NCI-H526 (cell line): ENCODE results near the gene PDK2.
A peak's percentile ranks its signal among the peaks of the same experiment; 100 is the strongest.

Source experiments
- DNase-seq, 2 experiments: peaks; one replicate each; lab custom pipeline; 2025; lab: John Stamatoyannopoulos, UW

PDK2 gene

DNA sequence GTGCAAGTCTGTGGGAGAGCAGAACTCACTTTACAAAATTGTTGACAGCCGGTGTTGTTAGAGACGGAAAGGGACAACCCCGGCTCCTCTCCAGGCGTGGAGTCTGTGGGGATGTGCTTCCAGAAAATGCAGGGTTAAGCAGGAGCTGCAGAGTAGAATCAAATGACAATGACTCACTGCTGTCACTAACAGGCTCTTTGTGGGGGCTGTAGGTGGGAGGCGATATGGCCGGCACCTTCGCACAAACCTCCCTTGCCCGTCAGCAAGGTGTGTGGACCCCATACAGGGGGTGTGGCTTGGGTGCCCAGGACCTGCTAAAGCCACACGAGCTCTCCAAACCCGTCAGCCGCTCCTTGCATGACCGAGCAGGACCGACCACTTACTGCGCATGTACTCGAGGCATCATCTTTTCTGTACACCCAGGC, 5.8 kb downstream of the PDK2 start:
- DNase-seq, result no peak

GRCh38 chr17:50101346-50102163, 6.4 kb downstream of the PDK2 start:
- DNase-seq, result no peak

DNA sequence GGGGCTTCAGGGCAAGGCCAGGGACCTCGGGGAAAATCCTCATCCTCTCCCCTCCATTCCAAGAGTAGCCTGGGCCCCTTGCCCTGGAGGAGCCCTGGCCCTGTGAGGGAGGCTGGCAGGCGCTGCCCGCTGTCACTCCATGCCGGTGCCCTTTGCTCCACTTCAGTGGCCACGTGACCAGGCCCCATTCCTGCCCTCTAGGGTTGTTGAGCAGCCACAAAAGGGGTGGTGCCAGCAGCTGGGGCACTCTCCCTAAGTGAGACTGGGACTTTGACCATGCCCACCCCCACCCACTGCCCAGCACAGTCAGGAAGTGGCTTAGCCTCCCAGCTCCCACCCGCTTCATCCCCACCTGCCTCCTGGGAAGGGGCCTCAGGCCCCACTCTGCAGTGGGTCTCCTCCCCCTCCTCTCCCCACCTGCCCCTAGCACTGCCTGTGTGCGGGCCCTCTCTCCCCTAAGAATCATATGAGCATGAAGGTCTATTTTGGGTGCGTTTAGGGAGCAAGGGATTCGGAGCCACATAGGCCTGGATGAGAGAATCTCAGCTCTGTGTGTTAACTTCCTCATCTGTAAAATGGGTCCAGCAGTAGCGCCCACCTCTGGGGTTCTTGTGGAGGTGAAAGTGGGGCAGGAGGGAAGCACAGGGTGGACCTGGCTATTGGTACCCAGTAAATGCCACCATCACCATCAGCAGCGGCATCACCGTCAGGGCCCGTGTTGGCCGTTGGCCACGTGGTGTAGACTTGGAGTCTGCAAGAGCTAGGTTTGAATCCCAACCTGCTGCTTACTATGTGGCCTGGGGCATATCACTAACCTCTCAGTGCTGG, 7.2 kb downstream of the PDK2 start:
- peak in 1 of 2 experiments; percentile 18 for DNase-seq

GRCh38 chr17:50103252-50103651, 8.1 kb downstream of the PDK2 start:
- no peak for DNase-seq

DNA sequence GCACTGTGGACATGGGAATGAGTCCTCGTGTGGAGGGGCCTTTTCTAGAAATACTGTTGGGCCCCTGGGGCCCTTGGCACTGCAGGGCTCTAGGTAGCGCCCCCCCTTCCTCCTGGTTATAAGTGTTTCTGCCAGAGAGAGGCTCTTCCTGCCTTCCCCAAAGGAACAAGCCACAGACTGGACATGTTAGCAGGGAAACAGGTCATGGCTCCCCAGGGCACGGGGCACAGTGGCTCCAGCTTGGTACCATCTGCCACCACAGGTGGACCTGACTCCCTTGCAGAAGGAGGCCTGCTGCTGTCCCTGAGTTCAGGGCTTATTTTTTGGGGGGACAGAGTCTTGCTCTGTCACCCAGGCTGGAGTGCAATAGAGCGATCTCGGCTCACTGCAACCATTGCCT, 8.8 kb downstream of the PDK2 start:
- DNase-seq, result no peak

DNA sequence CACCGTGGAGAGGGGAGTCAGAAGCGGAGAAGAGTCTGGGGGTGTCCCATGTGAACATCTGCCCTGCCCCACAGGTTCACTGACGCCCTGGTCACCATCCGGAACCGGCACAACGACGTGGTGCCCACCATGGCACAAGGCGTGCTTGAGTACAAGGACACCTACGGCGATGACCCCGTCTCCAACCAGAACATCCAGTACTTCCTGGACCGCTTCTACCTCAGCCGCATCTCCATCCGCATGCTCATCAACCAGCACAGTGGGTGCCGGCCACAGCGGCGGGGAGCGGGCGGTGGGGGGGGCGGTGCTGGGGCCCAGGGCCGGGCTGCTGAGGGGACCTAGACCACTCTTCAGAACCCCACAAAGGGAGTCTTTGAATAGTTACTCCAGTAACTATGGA, 10.7 kb downstream of the PDK2 start:
- DNase-seq, result no peak

DNA sequence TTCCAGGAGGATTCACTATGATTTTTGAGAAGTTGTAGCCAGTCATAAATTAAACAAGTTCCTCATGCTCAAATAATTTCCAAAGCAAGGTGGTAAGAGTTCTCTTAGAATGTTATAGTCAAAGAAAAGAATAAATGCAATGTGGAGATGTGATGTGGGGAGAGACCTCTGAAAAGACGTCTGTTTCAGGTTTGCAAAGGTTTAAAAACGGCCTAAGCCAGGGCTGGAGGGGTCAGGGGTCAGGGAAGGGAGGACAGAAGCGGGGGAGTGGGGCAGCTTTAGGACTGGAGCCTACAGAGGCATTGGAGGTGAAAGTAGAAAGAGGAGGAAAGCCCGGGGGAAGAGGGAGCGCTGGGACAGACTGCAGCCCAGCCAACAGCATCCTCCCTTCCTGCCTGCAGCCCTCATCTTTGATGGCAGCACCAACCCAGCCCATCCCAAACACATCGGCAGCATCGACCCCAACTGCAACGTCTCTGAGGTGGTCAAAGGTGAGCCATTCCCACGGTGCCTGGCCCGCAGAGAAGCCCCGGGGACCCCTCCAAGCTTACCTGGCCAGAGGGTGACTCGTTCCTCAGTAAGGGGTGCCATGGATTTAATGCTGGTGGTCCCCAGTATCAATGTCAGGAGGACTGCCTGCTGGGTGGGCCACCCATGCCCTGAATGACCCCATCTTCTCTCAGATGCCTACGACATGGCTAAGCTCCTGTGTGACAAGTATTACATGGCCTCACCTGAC, 11.4 kb downstream of the PDK2 start:
- DNase-seq, result no peak

DNA sequence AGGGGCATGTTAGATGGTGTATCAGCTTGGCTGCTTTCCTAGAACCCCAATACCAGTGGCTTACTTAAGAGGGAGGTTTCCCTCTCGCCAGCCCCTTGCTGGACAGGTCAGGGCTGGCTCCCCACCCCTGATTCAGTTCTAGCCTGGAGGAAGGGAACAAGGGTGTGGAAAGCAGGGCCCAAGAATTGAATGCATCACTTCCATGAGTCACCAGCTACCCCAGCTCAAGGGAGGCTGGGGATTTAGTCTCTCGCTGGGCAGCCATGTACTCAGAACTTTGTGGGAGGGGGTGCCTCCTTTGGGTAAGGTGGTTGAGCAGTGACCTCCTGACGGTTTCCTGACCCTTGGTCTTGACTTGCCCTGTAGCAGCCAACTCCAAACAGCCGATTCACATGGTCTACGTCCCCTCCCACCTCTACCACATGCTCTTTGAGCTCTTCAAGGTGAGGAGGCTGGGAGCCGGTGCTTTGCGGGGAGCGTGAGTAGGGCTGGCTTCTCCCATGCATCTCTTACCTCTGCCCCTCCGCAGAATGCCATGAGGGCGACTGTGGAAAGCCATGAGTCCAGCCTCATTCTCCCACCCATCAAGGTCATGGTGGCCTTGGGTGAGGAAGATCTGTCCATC, 12.8 kb downstream of the PDK2 start:
- DNase-seq, result no peak

DNA sequence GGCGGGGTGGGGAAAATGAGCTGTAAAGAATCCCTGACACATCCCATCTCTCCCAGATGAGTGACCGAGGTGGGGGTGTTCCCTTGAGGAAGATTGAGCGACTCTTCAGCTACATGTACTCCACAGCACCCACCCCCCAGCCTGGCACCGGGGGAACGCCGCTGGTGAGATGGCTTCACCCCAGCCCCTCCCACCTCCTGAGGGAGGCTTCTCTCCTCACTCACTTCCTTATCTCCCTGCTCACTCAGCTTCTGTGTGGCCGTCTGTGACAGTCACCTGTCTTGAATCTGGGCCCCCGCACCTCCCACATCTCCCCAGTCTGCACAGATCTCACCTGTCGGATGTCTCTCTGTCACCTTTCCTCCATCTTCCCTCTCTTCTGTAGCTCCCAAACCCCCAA, 13.4 kb downstream of the PDK2 start:
- DNase-seq, result no peak

- DNase-seq, result no peak
Measured at GRCh38 chr17:50109207-50109606, 14.1 kb downstream of the PDK2 start.

DNA sequence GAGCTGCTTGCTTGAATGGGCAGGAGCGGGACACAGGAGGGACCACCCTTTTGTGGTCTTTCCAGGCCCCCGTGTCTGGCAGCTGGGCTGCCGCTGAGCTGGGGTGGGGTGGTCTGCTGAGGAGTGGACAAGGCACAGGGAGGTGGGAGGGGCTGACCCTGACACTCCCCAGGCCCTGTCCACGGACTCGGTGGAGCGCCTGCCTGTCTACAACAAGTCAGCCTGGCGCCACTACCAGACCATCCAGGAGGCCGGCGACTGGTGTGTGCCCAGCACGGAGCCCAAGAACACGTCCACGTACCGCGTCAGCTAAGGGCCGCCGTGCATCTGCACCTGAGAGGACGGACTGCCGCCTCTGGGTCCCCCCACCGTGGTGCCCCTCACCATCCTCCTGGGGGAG, 14.6 kb downstream of the PDK2 start:
- no peak for DNase-seq

DNA sequence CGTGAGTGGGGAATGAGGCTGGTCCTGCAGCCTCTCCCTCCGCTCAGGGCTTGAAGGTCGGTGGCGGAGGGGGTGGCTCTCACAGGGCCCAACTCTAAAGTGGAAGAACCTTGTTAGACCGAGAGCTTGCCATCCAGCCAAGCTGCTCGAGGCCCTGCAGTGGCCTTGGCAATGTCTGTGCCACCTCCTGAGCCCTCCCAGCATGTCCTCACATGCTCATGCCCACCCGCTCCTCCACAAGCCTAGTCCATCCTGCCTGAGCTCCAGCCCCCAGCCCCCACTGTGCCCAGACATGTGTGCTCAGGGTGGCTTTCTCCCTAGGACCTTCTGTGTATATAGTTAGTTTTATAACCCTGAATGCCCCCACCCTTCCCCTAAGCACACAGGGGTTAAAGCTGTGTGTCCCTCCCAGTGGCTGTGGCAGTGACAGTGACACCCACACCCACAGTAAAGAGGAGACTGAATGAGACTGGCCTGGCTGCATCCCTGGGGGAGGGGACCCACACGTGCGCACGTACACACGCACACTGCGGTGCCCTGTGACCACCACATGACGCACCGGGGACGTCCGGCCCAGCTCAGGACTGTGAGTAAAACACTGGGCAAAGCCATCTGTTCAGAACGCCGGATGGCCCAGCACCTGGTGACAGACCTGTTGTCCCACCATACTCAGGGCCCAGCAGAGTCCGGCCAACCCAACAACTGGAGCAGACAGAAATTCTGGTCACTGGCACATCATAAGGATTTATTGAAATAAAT, 15.6 kb downstream of the PDK2 start:
- DNase-seq, result no peak

DNA sequence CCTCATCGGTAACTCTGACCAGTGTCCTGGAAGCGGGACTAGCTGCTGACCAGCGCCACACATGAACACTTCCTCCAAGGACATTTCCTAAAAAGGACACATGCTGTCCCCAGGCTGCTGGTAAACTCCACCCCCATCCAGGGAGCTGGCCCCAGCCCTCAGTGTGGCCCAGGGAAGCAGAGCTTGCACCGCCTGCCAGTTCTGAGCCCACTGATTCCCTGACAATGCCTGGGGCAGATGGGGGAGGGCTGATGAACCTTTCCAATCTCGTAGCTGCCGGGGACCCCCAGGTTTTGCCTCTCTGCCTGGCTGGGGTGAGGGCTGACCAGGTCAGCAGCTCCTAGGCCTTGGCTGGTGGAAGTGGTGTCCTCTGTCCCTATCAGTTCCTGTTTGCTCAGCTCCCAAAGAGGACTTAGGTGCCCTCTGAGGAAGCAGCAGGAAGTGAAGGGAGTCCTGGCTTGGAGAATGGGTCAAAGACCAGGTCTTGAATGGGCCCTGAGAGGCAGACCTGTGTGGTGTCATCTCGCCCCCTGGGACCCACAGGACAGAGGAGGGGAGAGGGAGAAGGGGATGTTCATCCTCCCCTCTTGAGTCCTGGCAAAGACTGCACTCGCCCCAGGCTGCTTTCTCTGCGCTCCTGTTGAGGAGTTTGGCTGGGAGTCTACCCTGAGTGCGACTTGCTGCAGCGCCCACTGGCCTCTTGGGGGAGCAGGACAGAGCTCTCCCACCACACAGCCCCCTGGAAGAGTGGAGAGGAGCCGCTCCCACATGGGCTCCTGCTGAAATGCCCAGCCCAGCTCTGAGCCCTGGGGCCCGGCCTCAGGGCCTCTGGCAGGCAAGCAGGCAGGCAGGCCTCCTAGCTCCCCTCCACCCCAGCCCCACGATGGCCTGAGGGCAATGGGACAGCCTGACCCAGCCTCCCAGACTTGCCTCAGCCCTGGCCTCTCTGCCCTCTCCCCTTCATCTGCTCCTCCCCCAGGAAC, 16.8 kb downstream of the PDK2 start:
- no peak for DNase-seq

DNA sequence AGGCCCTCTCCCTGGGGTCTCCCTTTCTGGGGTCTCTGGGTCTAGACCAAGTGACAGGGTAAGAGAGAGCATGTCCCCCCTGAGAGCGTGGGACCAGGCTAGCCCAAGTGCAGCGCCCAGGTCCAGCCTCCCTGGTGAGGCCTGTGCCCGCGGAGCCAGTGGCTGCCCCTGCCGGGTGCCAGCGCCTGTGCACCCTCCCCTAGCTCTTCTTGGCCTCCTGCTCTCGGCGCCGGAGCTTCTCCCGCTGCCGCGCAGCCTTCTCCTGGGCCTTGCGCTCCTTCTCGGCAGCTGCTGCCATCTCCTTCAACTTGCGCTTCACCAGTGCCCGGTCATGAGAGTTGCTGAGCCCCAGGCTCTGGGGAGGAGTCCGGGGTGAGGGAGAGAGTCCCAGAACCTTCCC, 17.5 kb downstream of the PDK2 start:
- no peak for DNase-seq

DNA sequence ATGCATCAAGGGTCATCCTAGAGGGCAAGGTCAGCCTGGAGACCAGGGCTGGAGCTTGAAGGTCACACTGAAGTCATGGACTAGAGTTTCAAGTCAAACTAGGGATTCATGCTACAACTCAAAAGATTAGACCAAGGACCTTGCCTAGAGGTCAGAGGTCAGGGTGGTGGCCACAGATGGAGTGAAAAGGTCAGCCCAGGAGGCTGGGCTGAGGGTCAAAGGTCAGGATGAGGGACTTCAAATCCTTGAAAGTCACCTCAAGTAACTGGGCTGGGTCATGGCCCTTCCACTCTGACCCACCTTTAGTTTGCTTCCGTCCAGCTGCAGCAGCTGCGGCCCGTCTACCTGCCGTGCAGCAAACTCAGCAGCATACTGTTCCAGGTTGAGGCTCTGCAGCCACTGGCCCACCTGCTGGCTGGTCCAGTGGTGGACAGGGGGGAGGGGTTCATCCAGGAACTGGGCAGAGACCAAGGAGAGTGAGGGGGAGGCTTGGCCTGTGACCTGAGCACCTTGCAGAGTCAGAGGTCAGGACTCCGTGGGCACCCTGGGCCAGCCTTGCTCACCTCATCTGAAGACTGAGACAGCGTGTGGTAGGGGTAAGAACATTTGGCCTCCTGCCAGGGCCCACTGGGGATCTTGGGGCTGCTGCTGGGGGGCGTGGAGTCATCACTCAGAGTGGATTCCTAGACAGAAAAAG, 18.6 kb downstream of the PDK2 start:
- no peak for DNase-seq

DNA sequence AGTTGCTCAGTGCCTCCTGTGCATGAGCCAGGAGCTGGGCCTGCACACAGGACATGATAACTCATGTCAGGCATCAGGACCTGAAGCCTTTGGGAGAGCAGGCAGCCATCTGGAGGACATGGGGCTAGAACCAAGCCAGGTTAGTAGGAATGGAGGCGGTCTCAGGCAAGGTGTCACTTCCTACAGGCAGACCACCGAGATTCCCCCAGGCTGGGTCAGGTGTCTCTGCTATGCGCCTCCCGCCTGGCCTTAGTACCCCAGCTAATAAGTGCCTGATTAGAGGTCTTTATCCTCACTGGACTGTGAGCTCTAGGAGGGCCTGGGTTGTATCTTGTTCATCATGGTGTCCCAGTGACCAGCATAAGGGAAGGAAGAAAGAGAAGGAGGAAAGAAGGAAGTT, 19.2 kb downstream of the PDK2 start:
- no peak for DNase-seq

- peak; percentile 57 to 84 for DNase-seq
Measured at GRCh38 chr17:50114849-50115357, 19.8 kb downstream of the PDK2 start.

GRCh38 chr17:50115756-50116155, 20.6 kb downstream of the PDK2 start:
- DNase-seq, result no peak
